Measurements from ENCODE around the gene SMARCA2. TPM values are rescaled to one million over a fixed set of nuclear protein-coding genes. Genes with fewer than 3 reads are reported as not detected.

SMARCA2 gene
- total and polyA plus RNA-seq, 10 of the 15 experiments (the other 5 are each of a cell fraction or from before 2014, with no cell fraction given), result 100 to 392 (median 204) TPM

DNA sequence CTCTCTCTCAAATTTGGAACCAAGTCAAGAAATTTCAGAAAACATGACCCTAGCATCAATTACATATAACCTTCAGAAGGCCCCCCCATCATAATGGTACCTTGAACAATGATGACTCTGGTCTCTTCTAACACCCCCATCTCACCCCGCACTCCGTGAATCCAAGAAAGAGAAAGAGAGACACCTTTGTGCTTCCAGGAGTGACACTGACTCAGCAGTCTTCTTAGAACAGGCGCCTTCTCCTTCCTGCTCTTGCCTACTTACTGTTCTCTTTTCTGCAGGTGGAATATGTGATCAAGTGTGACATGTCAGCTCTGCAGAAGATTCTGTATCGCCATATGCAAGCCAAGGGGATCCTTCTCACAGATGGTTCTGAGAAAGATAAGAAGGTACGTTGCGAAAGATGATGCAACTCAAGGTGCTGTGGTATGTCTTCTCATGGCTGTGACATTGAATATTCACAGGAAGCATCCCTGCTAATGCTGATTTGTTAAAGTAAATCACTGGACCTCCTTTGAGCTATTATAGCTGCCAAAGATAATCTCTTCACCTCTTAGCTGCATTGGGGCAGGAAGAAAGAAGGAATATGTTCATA is 81.3 kb downstream of the SMARCA2 start:
- no peaks in the 10 kb centered on the region for H3K27me3 ChIP-seq (replicated peaks in 1 of 2; ENCODE audit: control insufficient read depth in 2 of 2, insufficient read depth in 2 of 2, low read length in 1 of 2)
- H3K27ac ChIP-seq (ENCODE audit: control insufficient read depth, insufficient read depth), result no peak overlapping the region
- TF ChIP-seq EZH2 (IDR thresholded peaks at IDR 0.05; ENCODE audit: borderline replicate concordance, control insufficient read depth, low read depth, low read length) (no peak), CEBPB (IDR thresholded peaks at IDR 0.05; ENCODE audit: borderline replicate concordance in 1 of 2, low read depth in 2 of 2, low read length in 2 of 2) (no peak), NFXL1 (IDR thresholded peaks at IDR 0.05; ENCODE audit: borderline replicate concordance) (no peak), MLLT1 (IDR thresholded peaks at IDR 0.05) (no peak), MTA2 (IDR thresholded peaks at IDR 0.05; ENCODE audit: low read depth) (no peak), HDGF (IDR thresholded peaks at IDR 0.05) (no peak), ZNF217 (IDR thresholded peaks at IDR 0.05) (no peak), NR2F1 (conservative IDR thresholded peaks at IDR 0.05) (no peak), CBX5 (IDR thresholded peaks at IDR 0.05; ENCODE audit: low read depth) (no peak)
- TF ChIP-seq, protein P1, sequence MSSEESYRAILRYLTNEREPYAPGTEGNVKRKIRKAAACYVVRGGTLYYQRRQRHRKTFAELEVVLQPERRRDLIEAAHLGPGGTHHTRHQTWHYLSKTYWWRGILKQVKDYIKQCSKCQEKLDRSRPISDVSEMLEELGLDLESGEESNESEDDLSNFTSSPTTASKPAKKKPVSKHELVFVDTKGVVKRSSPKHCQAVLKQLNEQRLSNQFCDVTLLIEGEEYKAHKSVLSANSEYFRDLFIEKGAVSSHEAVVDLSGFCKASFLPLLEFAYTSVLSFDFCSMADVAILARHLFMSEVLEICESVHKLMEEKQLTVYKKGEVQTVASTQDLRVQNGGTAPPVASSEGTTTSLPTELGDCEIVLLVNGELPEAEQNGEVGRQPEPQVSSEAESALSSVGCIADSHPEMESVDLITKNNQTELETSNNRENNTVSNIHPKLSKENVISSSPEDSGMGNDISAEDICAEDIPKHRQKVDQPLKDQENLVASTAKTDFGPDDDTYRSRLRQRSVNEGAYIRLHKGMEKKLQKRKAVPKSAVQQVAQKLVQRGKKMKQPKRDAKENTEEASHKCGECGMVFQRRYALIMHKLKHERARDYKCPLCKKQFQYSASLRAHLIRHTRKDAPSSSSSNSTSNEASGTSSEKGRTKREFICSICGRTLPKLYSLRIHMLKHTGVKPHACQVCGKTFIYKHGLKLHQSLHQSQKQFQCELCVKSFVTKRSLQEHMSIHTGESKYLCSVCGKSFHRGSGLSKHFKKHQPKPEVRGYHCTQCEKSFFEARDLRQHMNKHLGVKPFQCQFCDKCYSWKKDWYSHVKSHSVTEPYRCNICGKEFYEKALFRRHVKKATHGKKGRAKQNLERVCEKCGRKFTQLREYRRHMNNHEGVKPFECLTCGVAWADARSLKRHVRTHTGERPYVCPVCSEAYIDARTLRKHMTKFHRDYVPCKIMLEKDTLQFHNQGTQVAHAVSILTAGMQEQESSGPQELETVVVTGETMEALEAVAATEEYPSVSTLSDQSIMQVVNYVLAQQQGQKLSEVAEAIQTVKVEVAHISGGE (CRISPR knock-in tag; IDR thresholded peaks at IDR 0.05), result no peak
- H2AFZ ChIP-seq (ENCODE audit: control insufficient read depth, low read depth, low read length), result no peak overlapping the region
- BruUV-seq (replicated peaks), result no TSS peak
- POLR2A ChIA-PET, result no interaction called here
- DNase-seq (ENCODE audit: low read depth, low spot score) (no peak), FAIRE-seq (no peak), ATAC-seq (no peak)
- SMC1A ChIA-PET (ENCODE audit: uncharacterized antibody, unreplicated experiment), result interaction anchor here (0.9 to 1.3 kb wide), 3 partner anchors 10 to 29 kb away, joined by 3 to 5 read pairs (median 3); no protein-coding TSS in a partner anchor
- CTCF ChIA-PET, result interaction anchor here (1.3 to 1.7 kb wide), 3 partner anchors 9 to 41 kb away, joined by 4 read pairs; no protein-coding TSS in a partner anchor
- H3K9ac ChIP-seq (ENCODE audit: control insufficient read depth, insufficient read depth, low read length), result no peak overlapping the region
- in situ Hi-C loops (cut with MboI), result no loop called here
- no peak overlapping the region for H3K4me3 ChIP-seq
- RAD21 ChIA-PET (ENCODE audit: unreplicated experiment), result no interaction called here
- H3K9me3 ChIP-seq (replicated peaks; ENCODE audit: control insufficient read depth, insufficient read depth, low read length), result peaks cover 6% of the 10 kb centered on the region; the same call in 2 of the 3 replicates
- H3K4me1 ChIP-seq (ENCODE audit: control insufficient read depth, insufficient read depth, low read length), result no peaks in the 10 kb centered on the region
- H4K20me1 ChIP-seq (ENCODE audit: control insufficient read depth, insufficient read depth), result no peaks in the 10 kb centered on the region; the same call in 1 of the 2 replicates
- no peaks in the 10 kb centered on the region; the same call in 1 of the 2 replicates for H3K79me2 ChIP-seq (ENCODE audit: control insufficient read depth, insufficient read depth, low read length)
- intact Hi-C loops (cut with micrococcal nuclease; ENCODE audit: unreplicated experiment), result no loop called here
- WGBS (ENCODE audit: insufficient coverage, insufficient replicate concordance, low lambda C conversion rate, missing lambda C conversion rate), result 91% methylated on average over 6 of the region's 6 CpGs
- peaks cover 15 to 65% of the 10 kb centered on the region in 2 experiments for H3K36me3 ChIP-seq (ENCODE audit: control insufficient read depth in 2 of 2, insufficient read depth in 2 of 2, low read length in 1 of 2)
- H3K4me2 ChIP-seq (ENCODE audit: control insufficient read depth, insufficient read depth), result no peak overlapping the region

Measured in GM12878 (cell line).